ENCODE results near the gene LRRC49. TPM values are rescaled to one million over a fixed set of nuclear protein-coding genes. Genes with fewer than 3 reads are reported as not detected.

The LRRC49 gene
- total and polyA plus RNA-seq, 10 of the 15 experiments (the other 5 are each of a cell fraction or from before 2014, with no cell fraction given), result 1.4 to 3.7 (median 2.9) TPM

DNA sequence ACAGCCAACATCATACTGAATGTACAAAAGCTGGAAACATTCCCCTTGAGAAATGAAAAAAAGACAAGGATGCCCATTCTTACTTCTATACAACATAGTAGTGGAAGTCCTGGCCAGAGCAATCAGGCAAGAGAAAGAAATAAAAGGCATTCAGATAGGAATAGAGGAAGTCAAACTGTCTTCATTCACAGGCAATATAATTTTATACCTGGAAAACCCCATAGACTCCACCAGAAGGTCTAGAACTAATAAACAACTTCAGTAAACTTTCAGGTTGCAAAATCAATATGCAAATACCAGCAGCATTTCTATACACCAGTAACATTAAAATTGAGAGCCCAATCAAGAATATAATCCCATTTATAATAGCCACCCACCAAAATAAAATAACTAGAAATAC lies 195.5 kb downstream of the LRRC49 start:
- ATAC-seq (no peak), DNase-seq (ENCODE audit: low read depth, low spot score) (no peak), FAIRE-seq (no peak)
- Histone ChIP-seq H3K36me3 (ENCODE audit: control insufficient read depth in 2 of 2, insufficient read depth in 2 of 2, low read length in 1 of 2) (no peaks in the 10 kb centered on the region), H3K27me3 (replicated peaks in 1 of 2; ENCODE audit: control insufficient read depth in 2 of 2, insufficient read depth in 2 of 2, low read length in 1 of 2) (no peaks in the 10 kb centered on the region), H3K27ac (ENCODE audit: control insufficient read depth, insufficient read depth) (no peak overlapping the region), H3K4me3 (no peak overlapping the region), H2AFZ (ENCODE audit: control insufficient read depth, low read depth, low read length) (no peak overlapping the region), H3K4me1 (ENCODE audit: control insufficient read depth, insufficient read depth, low read length) (no peaks in the 10 kb centered on the region), H3K79me2 (ENCODE audit: control insufficient read depth, insufficient read depth, low read length) (no peaks in the 10 kb centered on the region), H3K9me3 (replicated peaks; ENCODE audit: control insufficient read depth, insufficient read depth, low read length) (no peaks in the 10 kb centered on the region), H3K4me2 (ENCODE audit: control insufficient read depth, insufficient read depth) (no peak overlapping the region), H4K20me1 (ENCODE audit: control insufficient read depth, insufficient read depth) (no peaks in the 10 kb centered on the region), H3K9ac (ENCODE audit: control insufficient read depth, insufficient read depth, low read length) (no peak overlapping the region)
- intact Hi-C loops (cut with micrococcal nuclease; ENCODE audit: unreplicated experiment), result no loop called here
- BruUV-seq (replicated peaks), result no TSS peak
- ChIA-PET RAD21 (ENCODE audit: unreplicated experiment) (no interaction called here), CTCF (no interaction called here), POLR2A (no interaction called here), SMC1A (ENCODE audit: uncharacterized antibody, unreplicated experiment) (no interaction called here)
- in situ Hi-C loops (cut with MboI), result no loop called here
- TF ChIP-seq RCOR1 (conservative IDR thresholded peaks at IDR 0.05; ENCODE audit: low read depth, low read length) (no peak), POLR2A (IDR thresholded peaks at IDR 0.05; ENCODE audit: low read depth, low read length) (no peak), ELK1 (IDR thresholded peaks at IDR 0.05; ENCODE audit: low read depth, low read length) (no peak), SP1 (IDR thresholded peaks at IDR 0.05; ENCODE audit: low read depth, low read length) (no peak), E4F1 (IDR thresholded peaks at IDR 0.05; ENCODE audit: borderline replicate concordance, partially characterized antibody) (no peak), TAF1 (IDR thresholded peaks at IDR 0.05; ENCODE audit: borderline replicate concordance, low read depth, low read length) (no peak), TCF12 (IDR thresholded peaks at IDR 0.05; ENCODE audit: low read depth, low read length) (no peak), YY1 (IDR thresholded peaks at IDR 0.05; ENCODE audit: low read depth, low read length) (no peak), ZNF384 (IDR thresholded peaks at IDR 0.05; ENCODE audit: borderline replicate concordance, low read depth, low read length) (no peak), EP300 (IDR thresholded peaks at IDR 0.05; ENCODE audit: borderline replicate concordance in 1 of 2, control insufficient read depth in 1 of 2, low read depth in 2 of 2, low read length in 2 of 2) (no peak), STAT3 (IDR thresholded peaks at IDR 0.05; ENCODE audit: low read depth, low read length) (no peak), MTA2 (IDR thresholded peaks at IDR 0.05; ENCODE audit: low read depth) (no peak), HCFC1 (IDR thresholded peaks at IDR 0.05; ENCODE audit: low read length) (no peak), ZBED1 (IDR thresholded peaks at IDR 0.05; ENCODE audit: borderline replicate concordance) (no peak), MXI1 (IDR thresholded peaks at IDR 0.05; ENCODE audit: low read depth, low read length) (no peak), ATF2 (IDR thresholded peaks at IDR 0.05; ENCODE audit: low read length) (no peak)
- TF ChIP-seq, protein P1, sequence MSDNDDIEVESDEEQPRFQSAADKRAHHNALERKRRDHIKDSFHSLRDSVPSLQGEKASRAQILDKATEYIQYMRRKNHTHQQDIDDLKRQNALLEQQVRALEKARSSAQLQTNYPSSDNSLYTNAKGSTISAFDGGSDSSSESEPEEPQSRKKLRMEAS (IDR thresholded peaks at IDR 0.05; ENCODE audit: low read depth, low read length), result no peak

Data from GM12878 (cell line).